H1 (cell line): ENCODE results near the gene MDH1. TPM values are rescaled to one million over a fixed set of nuclear protein-coding genes. Genes with fewer than 3 reads are reported as not detected.

Source experiments
- CTCF ChIA-PET: fragments of 300-600 bp; sonication (Branson Sonifier 250); formaldehyde crosslinking; loops from one replicate; lab custom pipeline; 2021; ENCODE audit not compliant: partially characterized antibody; lab: Charles Lee
- POLR2A ChIA-PET: fragments of 300-600 bp; sonication (Branson Sonifier 250); formaldehyde crosslinking; loops from one replicate; lab custom pipeline; 2021; ENCODE audit warnings: inconsistent platforms; ENCODE audit not compliant: partially characterized antibody; lab: Charles Lee
- DNase-seq, 2 experiments: peaks; one replicate each; pipeline versions ENCODE4 v3.0.0 to v3.0.0-alpha.2; 2010 to 2022; ENCODE audit warnings: low spot score in 2 of 2, low read depth in 1 of 2, mixed read lengths in 1 of 2
- FAIRE-seq: peaks from 2 replicates; lab custom pipeline; 2011; peaks lifted over from hg19 to GRCh38; lab: Jason Lieb, UNC
- H2AFZ ChIP-seq: 2 replicates; pipeline ENCODE4 v1.8.1; 2012; ENCODE audit warnings: low read length, inconsistent platforms
- H2AK5ac ChIP-seq: 2 replicates; pipeline ENCODE4 v1.6.1; 2013; ENCODE audit warnings: low read depth, low read length
- H2BK120ac ChIP-seq: replicated peaks from 2 replicates; pipeline ENCODE3; 2013; ENCODE audit warnings: low read depth, low read length, inconsistent platforms
- H2BK12ac ChIP-seq: 2 replicates; pipeline ENCODE4 v1.6.1; 2013; ENCODE audit warnings: low read depth, low read length
- H2BK15ac ChIP-seq: 2 replicates; pipeline ENCODE4 v1.6.1; 2013; ENCODE audit warnings: low read length
- H2BK20ac ChIP-seq: 2 replicates; pipeline ENCODE4 v1.6.1; 2013; ENCODE audit warnings: low read length
- H2BK5ac ChIP-seq: 2 replicates; pipeline ENCODE4 v1.6.1; 2013; ENCODE audit warnings: low read depth, low read length
- H3K14ac ChIP-seq: 2 replicates; pipeline ENCODE4 v1.6.1; 2013; ENCODE audit warnings: inconsistent platforms; ENCODE audit not compliant: insufficient read length
- H3K18ac ChIP-seq: 2 replicates; pipeline ENCODE4 v1.6.1; 2013; ENCODE audit warnings: low read length; ENCODE audit errors: extremely low read depth
- H3K23ac ChIP-seq: 2 replicates; pipeline ENCODE4 v1.6.1; 2013; ENCODE audit warnings: inconsistent platforms; ENCODE audit not compliant: insufficient read length
- H3K23me2 ChIP-seq: 2 replicates; pipeline ENCODE4 v1.6.1; 2013; ENCODE audit warnings: low read depth, low read length
- H3K27ac ChIP-seq: 2 replicates; pipeline ENCODE4 v1.6.1; 2011; ENCODE audit warnings: low read depth, low read length, inconsistent platforms
- H3K27me3 ChIP-seq, 4 experiments: replicated peaks in 1 of 4; 1 replicate in 1 of 4; 2 replicates in 3 of 4; pipeline versions ENCODE4 v1.6.1 to v1.8.1; 2011 to 2013; ENCODE audit warnings: low read length in 3 of 4, mild to moderate bottlenecking in 3 of 4, inconsistent platforms in 2 of 4, mixed read lengths in 2 of 4, moderate library complexity in 1 of 4; ENCODE audit not compliant: control insufficient read depth in 3 of 4, insufficient read depth in 3 of 4; ENCODE audit errors: extremely low read depth in 1 of 4
- H3K36me3 ChIP-seq, 4 experiments: 2 replicates each; pipeline versions ENCODE4 v1.6.1 to v1.8.1; 2011 to 2013; ENCODE audit warnings: mild to moderate bottlenecking in 4 of 4, low read length in 3 of 4, moderate library complexity in 2 of 4, control low read depth in 1 of 4, inconsistent platforms in 1 of 4; ENCODE audit not compliant: insufficient read depth in 4 of 4, control insufficient read depth in 2 of 4
- H3K4ac ChIP-seq: replicated peaks from 2 replicates; pipeline ENCODE3; 2013; ENCODE audit warnings: low read length, low read depth, mixed read lengths, inconsistent platforms; ENCODE audit not compliant: insufficient read length
- H3K4me1 ChIP-seq, 4 experiments: replicated peaks in 1 of 4; 1 replicate in 1 of 4; 2 replicates in 3 of 4; pipeline versions ENCODE4 v1.6.1 to v1.8.1; 2011 to 2013; ENCODE audit warnings: low read length in 3 of 4, inconsistent platforms in 2 of 4, mixed read lengths in 1 of 4; ENCODE audit not compliant: insufficient read depth in 4 of 4, control insufficient read depth in 3 of 4
- H3K4me2 ChIP-seq, 2 experiments: 2 replicates each; pipeline versions ENCODE4 v1.6.1 to v1.8.1; 2011 to 2013; ENCODE audit warnings: low read depth in 2 of 2, low read length in 2 of 2, control low read depth in 1 of 2, inconsistent platforms in 1 of 2, mild to moderate bottlenecking in 1 of 2; ENCODE audit not compliant: insufficient read depth in 1 of 2
- H3K4me3 ChIP-seq, 4 experiments: fragments of 200-600, 300-600 bp in 1 of 4; sonication (generic), shearing (Covaris generic), sonication (Bioruptor Twin) in 1 of 4; 2 replicates each; pipeline versions ENCODE4 v1.5.1 to v1.8.1; 2011 to 2016; ENCODE audit warnings: low read length in 4 of 4, low read depth in 3 of 4, control low read depth in 2 of 4, inconsistent platforms in 2 of 4, mild to moderate bottlenecking in 2 of 4, mixed read lengths in 1 of 4, moderate library complexity in 1 of 4; ENCODE audit not compliant: insufficient read depth in 2 of 4; ENCODE audit errors: extremely low read depth in 1 of 4
- H3K56ac ChIP-seq: replicated peaks from 2 replicates; pipeline ENCODE3; 2013; ENCODE audit warnings: low read depth, mild to moderate bottlenecking, mixed read lengths, low read length, inconsistent platforms; ENCODE audit not compliant: insufficient read length
- H3K79me1 ChIP-seq: 2 replicates; pipeline ENCODE4 v1.6.1; 2013; ENCODE audit warnings: low read depth, low read length, control low read depth
- H3K79me2 ChIP-seq, 2 experiments: 2 replicates each; pipeline versions ENCODE4 v1.6.1 to v1.8.1; 2012 to 2013; ENCODE audit warnings: low read length in 2 of 2, mild to moderate bottlenecking in 2 of 2, inconsistent platforms in 1 of 2; ENCODE audit not compliant: insufficient read depth in 2 of 2, control insufficient read depth in 1 of 2
- H3K9ac ChIP-seq, 4 experiments: replicated peaks in 1 of 4; 1 replicate in 1 of 4; 2 replicates in 3 of 4; pipeline versions ENCODE4 v1.6.1 to v1.8.1; 2011 to 2013; ENCODE audit warnings: low read depth in 3 of 4, low read length in 3 of 4, control low read depth in 2 of 4, mild to moderate bottlenecking in 2 of 4, moderate library complexity in 2 of 4, inconsistent platforms in 1 of 4; ENCODE audit errors: extremely low read depth in 1 of 4
- H3K9me3 ChIP-seq, 2 experiments: 2 replicates each; pipeline versions ENCODE4 v1.6.1 to v1.8.1; 2012 to 2013; ENCODE audit warnings: mild to moderate bottlenecking in 2 of 2, moderate library complexity in 2 of 2, control low read depth in 1 of 2, inconsistent platforms in 1 of 2, low read depth in 1 of 2, low read length in 1 of 2, mixed read lengths in 1 of 2; ENCODE audit not compliant: insufficient read depth in 2 of 2
- H4K20me1 ChIP-seq, 2 experiments: replicated peaks in 1 of 2; 2 replicates each; pipeline versions ENCODE3 to v1.8.1; 2011 to 2013; ENCODE audit warnings: inconsistent platforms in 2 of 2, low read length in 2 of 2, mild to moderate bottlenecking in 1 of 2; ENCODE audit not compliant: insufficient read depth in 2 of 2, control insufficient read depth in 1 of 2
- H4K5ac ChIP-seq: 2 replicates; pipeline ENCODE4 v1.6.1; 2013; ENCODE audit warnings: low read length, low read depth, mixed read lengths, inconsistent platforms; ENCODE audit not compliant: insufficient read length
- H4K8ac ChIP-seq: 2 replicates; pipeline ENCODE4 v1.8.0; 2013; ENCODE audit warnings: mild to moderate bottlenecking, moderate library complexity, low read length, inconsistent platforms; ENCODE audit not compliant: insufficient read depth; ENCODE audit errors: extremely low read depth
- H4K91ac ChIP-seq: replicated peaks from 2 replicates; pipeline ENCODE3; 2013; ENCODE audit warnings: low read length, mixed read lengths, inconsistent platforms; ENCODE audit not compliant: insufficient read length
- ASH2L ChIP-seq: fragments of 200-600, 300-600 bp; sonication (generic); IDR thresholded peaks from one replicate; pipeline ENCODE4 v1.7.1; 2017; ENCODE audit warnings: low read length
- BRCA1 ChIP-seq: IDR thresholded peaks from 2 replicates; pipeline ENCODE4 v1.6.1; 2012; ENCODE audit warnings: low read depth, low read length, improper control_type of control experiment
- CEBPB ChIP-seq: IDR thresholded peaks from 2 replicates; pipeline ENCODE4 v1.6.1; 2012; ENCODE audit warnings: low read depth, low read length
- HDAC2 ChIP-seq, 2 experiments: fragments of 300-600 bp in 1 of 2; sonication (generic) in 1 of 2; IDR thresholded peaks; 2 replicates each; pipeline ENCODE4 v1.6.1; 2011 to 2012; ENCODE audit warnings: low read depth in 2 of 2, low read length in 2 of 2, mild to moderate bottlenecking in 2 of 2, moderate library complexity in 2 of 2, borderline replicate concordance in 1 of 2, inconsistent platforms in 1 of 2
- NANOG ChIP-seq: IDR thresholded peaks from 2 replicates; pipeline ENCODE4 v1.6.1; 2011; ENCODE audit warnings: low read length, low read depth, mild to moderate bottlenecking, inconsistent platforms; ENCODE audit not compliant: insufficient read depth, poor library complexity, severe bottlenecking
- POU5F1 ChIP-seq: IDR thresholded peaks from 2 replicates; pipeline ENCODE4 v1.6.1; 2011; ENCODE audit warnings: low read depth, mild to moderate bottlenecking, low read length, moderate library complexity
- SIN3A ChIP-seq, 2 experiments: IDR thresholded peaks in 1 of 2; conservative IDR thresholded peaks in 1 of 2; 2 replicates each; pipeline ENCODE4 v1.6.1; 2011 to 2012; ENCODE audit warnings: low read length in 2 of 2, improper control_type of control experiment in 1 of 2, low read depth in 1 of 2, mild to moderate bottlenecking in 1 of 2
- SP1 ChIP-seq: IDR thresholded peaks from 2 replicates; pipeline ENCODE4 v1.6.1; 2011; ENCODE audit warnings: low read depth, low read length
- TCF12 ChIP-seq: IDR thresholded peaks from 2 replicates; pipeline ENCODE4 v1.6.1; 2011; ENCODE audit warnings: low read depth, mild to moderate bottlenecking, low read length
- YY1 ChIP-seq: IDR thresholded peaks from 2 replicates; pipeline ENCODE4 v1.6.1; 2011; ENCODE audit warnings: low read depth, mild to moderate bottlenecking, low read length
- WGBS, 2 experiments: shearing (Covaris generic) in 1 of 2; methylation state at CpG; one replicate each; pipeline versions ENCODE4 v1.1.6 to v1.1.7; 2013 to 2015; ENCODE audit warnings: low lambda C conversion rate in 2 of 2, mixed read lengths in 2 of 2, inconsistent platforms in 1 of 2, low coverage in 1 of 2, missing lambda C conversion rate in 1 of 2; ENCODE audit not compliant: insufficient replicate concordance in 2 of 2, insufficient coverage in 1 of 2, insufficient read length in 1 of 2; ENCODE audit errors: extremely low coverage in 1 of 2, missing lambda C conversion rate in 1 of 2; 5-methylcytosine and 5-hydroxymethylcytosine counted together
- polyA plus RNA-seq, 7 experiments: library from polyadenylated mRNA; depleted of rRNA in 3 of 7; stranded (reverse) in 5 of 7; unstranded in 2 of 7; fragments of >200 nt in 5 of 7; fragments of 200-250 nt in 2 of 7; gene quantifications; 1 replicate in 5 of 7; 2 replicates in 1 of 7; 4 replicates in 1 of 7; pipeline versions ENCODE4 v1.2.1 to v1.2.3, GENCODE V29; 2011 to 2013; ENCODE audit warnings: missing spikeins in 2 of 7, mixed read lengths in 2 of 7
- total RNA-seq: library from RNA; stranded (reverse); fragmentation: NEBNext Ultra II Directional; extraction: Animal tissue kit (Norgen Biotek cat#: 25700); gene quantifications from 2 replicates; pipeline ENCODE4 v1.2.1, GENCODE V29; 2021
- TF ChIP-seq, protein P1 (sequence below): IDR thresholded peaks from 2 replicates; pipeline ENCODE4 v1.6.1; 2012; ENCODE audit warnings: low read length, inconsistent platforms

The MDH1 gene
- total and polyA plus RNA-seq, 2 of the 8 experiments (the other 6 are each of a cell fraction or from before 2014, with no cell fraction given), result 353 to 376 TPM

DNA sequence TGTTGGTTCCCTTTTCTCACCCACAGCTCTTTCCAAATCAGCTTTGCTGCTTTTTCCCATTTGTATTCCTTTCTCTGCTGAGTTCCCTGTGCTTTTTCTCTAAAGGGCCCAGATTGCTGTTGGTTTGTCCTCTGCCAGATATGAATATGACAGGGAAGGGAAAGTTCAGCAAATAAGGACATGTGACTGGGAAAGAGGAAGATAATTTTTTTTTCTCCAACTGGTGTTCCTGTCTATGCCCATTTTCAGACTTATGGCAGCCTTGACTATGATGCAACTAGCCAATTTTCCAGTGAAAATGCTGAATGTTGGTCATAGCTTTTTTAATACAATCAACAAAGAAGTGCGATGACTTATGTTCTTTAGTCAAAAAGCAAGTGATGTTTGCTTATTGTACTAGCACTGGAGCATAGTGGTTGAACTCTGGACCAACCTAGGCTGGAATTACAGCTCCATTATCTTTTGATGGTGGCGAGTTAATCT lies 7.7 kb downstream of the MDH1 start:
- no peak overlapping the region for H4K5ac ChIP-seq
- no peak overlapping the region for H2BK15ac ChIP-seq
- no peak overlapping the region for H3K56ac ChIP-seq
- H3K27ac ChIP-seq, result no peak overlapping the region
- H3K9me3 ChIP-seq, result no peaks in the 10 kb centered on the region
- no peaks in the 10 kb centered on the region; the same call in 1 of the 2 replicates for H3K79me1 ChIP-seq
- H3K36me3 ChIP-seq, result peaks cover 5 to 87% (median 37%) of the 10 kb centered on the region in 4 experiments
- FAIRE-seq (no peak), DNase-seq (no peak)
- peaks cover 2 to 6% (median 3%) of the 10 kb centered on the region in 4 experiments; a peak in 4 of 7 replicates for H3K4me1 ChIP-seq
- no peak overlapping the region for H3K4me3 ChIP-seq
- ChIA-PET CTCF (no interaction called here), POLR2A (interaction anchor here (0.6 to 2.4 kb wide), 3 partner anchors 8 to 283 kb away, joined by 3 to 12 read pairs (median 7); partner anchors contain the start of genes MDH1 and WDPCP)
- no peak overlapping the region for H3K18ac ChIP-seq
- H3K14ac ChIP-seq, result no peak overlapping the region
- no peak overlapping the region for H3K4ac ChIP-seq
- no peak overlapping the region for H3K9ac ChIP-seq
- H3K23ac ChIP-seq, result no peak overlapping the region
- no peak overlapping the region for H2BK12ac ChIP-seq
- no peak overlapping the region for H2BK20ac ChIP-seq
- WGBS, 2 experiments, result 93% methylated on average over 2 of the region's 2 CpGs; no CpG with 5 or more reads in 1 of the 2 experiments
- H3K4me2 ChIP-seq, result no peak overlapping the region
- H3K27me3 ChIP-seq, result no peaks in the 10 kb centered on the region
- peaks cover 0 to 75% of the 10 kb centered on the region in 2 experiments; a peak in 2 of 4 replicates for H3K79me2 ChIP-seq
- H2BK120ac ChIP-seq, result no peak overlapping the region
- H4K8ac ChIP-seq, result no peak overlapping the region
- H4K91ac ChIP-seq, result no peak overlapping the region
- H3K23me2 ChIP-seq, result no peaks in the 10 kb centered on the region
- H4K20me1 ChIP-seq, result peaks cover 0 to 1% of the 10 kb centered on the region in 2 experiments
- H2BK5ac ChIP-seq, result no peak overlapping the region
- no peak overlapping the region for H2AK5ac ChIP-seq
- H2AFZ ChIP-seq, result no peak overlapping the region
- TF ChIP-seq SP1, result no peak
- no peak for TF ChIP-seq BRCA1
- no peak for TF ChIP-seq CEBPB
- TF ChIP-seq, protein P1, sequence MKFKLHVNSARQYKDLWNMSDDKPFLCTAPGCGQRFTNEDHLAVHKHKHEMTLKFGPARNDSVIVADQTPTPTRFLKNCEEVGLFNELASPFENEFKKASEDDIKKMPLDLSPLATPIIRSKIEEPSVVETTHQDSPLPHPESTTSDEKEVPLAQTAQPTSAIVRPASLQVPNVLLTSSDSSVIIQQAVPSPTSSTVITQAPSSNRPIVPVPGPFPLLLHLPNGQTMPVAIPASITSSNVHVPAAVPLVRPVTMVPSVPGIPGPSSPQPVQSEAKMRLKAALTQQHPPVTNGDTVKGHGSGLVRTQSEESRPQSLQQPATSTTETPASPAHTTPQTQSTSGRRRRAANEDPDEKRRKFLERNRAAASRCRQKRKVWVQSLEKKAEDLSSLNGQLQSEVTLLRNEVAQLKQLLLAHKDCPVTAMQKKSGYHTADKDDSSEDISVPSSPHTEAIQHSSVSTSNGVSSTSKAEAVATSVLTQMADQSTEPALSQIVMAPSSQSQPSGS, result no peak
- TF ChIP-seq HDAC2 (IDR thresholded peaks at IDR 0.05; ENCODE audit: borderline replicate concordance in 1 of 2, low read depth in 2 of 2, low read length in 2 of 2), result no peak
- no peak for TF ChIP-seq ASH2L
- no peak for TF ChIP-seq SIN3A (conservative IDR thresholded peaks at IDR 0.05 in 1 of 2, IDR thresholded peaks at IDR 0.05 in 1 of 2; ENCODE audit: low read depth in 1 of 2, low read length in 2 of 2)
- no peak for TF ChIP-seq POU5F1
- no peak for TF ChIP-seq YY1
- TF ChIP-seq NANOG, result no peak
- TF ChIP-seq TCF12, result no peak
